Measurements from ENCODE around the gene LEUTX.
A peak's percentile ranks its signal among the peaks of the same experiment; 100 is the strongest.

LEUTX gene

GRCh38 chr19:39778763-39779162 lies at the start of gene LEUTX:
TSS of gene LEUTX (plus strand) at chr19:39778854. CDS start at chr19:39778921, 67 bp downstream.
- DNase-seq (ENCODE audit: extremely low read depth, insufficient read length) = peak; percentile 24

GRCh38 chr19:39729594-39729993 lies 49.1 kb upstream of the LEUTX start:
- no peak overlapping the region for H3K4me3 ChIP-seq (replicated peaks; ENCODE audit: low read depth, low read length)
- DNase-seq (ENCODE audit: extremely low read depth, insufficient read length) = no peak
- no peaks in the 10 kb centered on the region for H3K27me3 ChIP-seq (replicated peaks; ENCODE audit: control insufficient read depth, insufficient read depth, low read length)

More at GRCh38 chr19:39778763-39779162, at the start of gene LEUTX:
- no peak for TF ChIP-seq CTCF (IDR thresholded peaks at IDR 0.05; ENCODE audit: insufficient read depth, low read length, poor library complexity, severe bottlenecking)
- Histone ChIP-seq H3K36me3 (ENCODE audit: control insufficient read depth, insufficient read depth, low read length) (no peaks in the 10 kb centered on the region), H3K4me3 (replicated peaks; ENCODE audit: low read depth, low read length) (no peak within 1 kb of the TSS), H3K27me3 (replicated peaks; ENCODE audit: control insufficient read depth, insufficient read depth, low read length) (no peaks in the 10 kb centered on the region)

GRCh38 chr19:39731685-39732084 lies 47.0 kb upstream of the LEUTX start:
- no peak for DNase-seq (ENCODE audit: extremely low read depth, insufficient read length)
- Histone ChIP-seq H3K4me3 (replicated peaks; ENCODE audit: low read depth, low read length) (no peak overlapping the region), H3K27me3 (replicated peaks; ENCODE audit: control insufficient read depth, insufficient read depth, low read length) (no peaks in the 10 kb centered on the region), H3K36me3 (ENCODE audit: control insufficient read depth, insufficient read depth, low read length) (no peaks in the 10 kb centered on the region)
- TF ChIP-seq CTCF (IDR thresholded peaks at IDR 0.05; ENCODE audit: insufficient read depth, low read length, poor library complexity, severe bottlenecking) = no peak

More at GRCh38 chr19:39729594-39729993, 49.1 kb upstream of the LEUTX start:
- no peaks in the 10 kb centered on the region for H3K36me3 ChIP-seq (ENCODE audit: control insufficient read depth, insufficient read depth, low read length)
- no peak for TF ChIP-seq CTCF (IDR thresholded peaks at IDR 0.05; ENCODE audit: insufficient read depth, low read length, poor library complexity, severe bottlenecking)

GRCh38 chr19:39733841-39734240 lies 44.8 kb upstream of the LEUTX start:
- H3K36me3 ChIP-seq (ENCODE audit: control insufficient read depth, insufficient read depth, low read length) = no peaks in the 10 kb centered on the region
- no peak for TF ChIP-seq CTCF (IDR thresholded peaks at IDR 0.05; ENCODE audit: insufficient read depth, low read length, poor library complexity, severe bottlenecking)
- no peak for DNase-seq (ENCODE audit: extremely low read depth, insufficient read length)
- H3K27me3 ChIP-seq (replicated peaks; ENCODE audit: control insufficient read depth, insufficient read depth, low read length) = no peaks in the 10 kb centered on the region
- H3K4me3 ChIP-seq (replicated peaks; ENCODE audit: low read depth, low read length) = no peak overlapping the region

- TF ChIP-seq CTCF (IDR thresholded peaks at IDR 0.05; ENCODE audit: insufficient read depth, low read length, poor library complexity, severe bottlenecking) = no peak
- no peak for DNase-seq (ENCODE audit: extremely low read depth, insufficient read length)
- Histone ChIP-seq H3K27me3 (replicated peaks; ENCODE audit: control insufficient read depth, insufficient read depth, low read length) (no peaks in the 10 kb centered on the region), H3K36me3 (ENCODE audit: control insufficient read depth, insufficient read depth, low read length) (no peaks in the 10 kb centered on the region), H3K4me3 (replicated peaks; ENCODE audit: low read depth, low read length) (no peak overlapping the region)
These were observed 43.0 kb upstream of the LEUTX start for GRCh38 chr19:39735688-39736087.

GRCh38 chr19:39736088-39736487 lies 42.6 kb upstream of the LEUTX start:
- no peak for TF ChIP-seq CTCF (IDR thresholded peaks at IDR 0.05; ENCODE audit: insufficient read depth, low read length, poor library complexity, severe bottlenecking)
- Histone ChIP-seq H3K4me3 (replicated peaks; ENCODE audit: low read depth, low read length) (no peak overlapping the region), H3K27me3 (replicated peaks; ENCODE audit: control insufficient read depth, insufficient read depth, low read length) (no peaks in the 10 kb centered on the region), H3K36me3 (ENCODE audit: control insufficient read depth, insufficient read depth, low read length) (no peaks in the 10 kb centered on the region)
- DNase-seq (ENCODE audit: extremely low read depth, insufficient read length) = no peak
